ENCODE measurements around the gene MX1. TPM values are rescaled to one million over a fixed set of nuclear protein-coding genes. Genes with fewer than 3 reads are reported as not detected.

MX1 gene
- polyA plus RNA-seq, 2 of the 4 experiments (the other 2 are of a cell fraction) = 0.58 to 0.96 TPM

DNA sequence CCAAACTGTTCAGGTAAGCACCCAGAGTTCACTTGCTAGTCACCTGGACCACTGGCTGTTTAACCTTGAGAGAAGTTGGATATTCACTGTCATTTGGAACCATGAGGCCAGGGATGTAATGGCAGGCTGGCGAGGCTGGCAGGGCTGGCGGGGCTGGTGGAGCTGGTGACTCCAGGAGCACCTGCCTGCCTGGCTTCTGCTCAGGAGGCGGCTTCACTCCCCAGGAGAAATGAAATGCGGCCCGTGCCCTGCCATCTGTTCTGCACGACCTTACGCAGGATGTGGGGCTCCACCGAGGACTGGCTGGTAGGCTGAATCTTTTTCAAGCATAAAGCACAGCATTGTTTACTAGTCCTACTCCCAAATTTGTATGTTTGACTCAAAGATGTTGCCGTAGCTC is 22.7 kb upstream of the MX1 start:
- DNase-seq (ENCODE audit: low read depth in 1 of 2, low spot score in 1 of 2) (no peak), FAIRE-seq (no peak), ATAC-seq (no peak)
- Histone ChIP-seq H3K4me2 (no peak overlapping the region), H3K27ac (no peak overlapping the region), H3K4me3 (no peak overlapping the region), H3K9me3 (no peaks in the 10 kb centered on the region), H3K4me1 (no peaks in the 10 kb centered on the region)
- CTCF ChIA-PET = no interaction called here
- WGBS (ENCODE audit: missing lambda C conversion rate) = 65% methylated on average over 7 of the region's 9 CpGs
- POLR2A ChIA-PET = no interaction called here
- TF ChIP-seq JUN (IDR thresholded peaks at IDR 0.05) (no peak), FOXS1 (CRISPR knock-in tag; IDR thresholded peaks at IDR 0.05) (no peak), RCOR1 (IDR thresholded peaks at IDR 0.05; ENCODE audit: low read depth, low read length) (no peak), RNF2 (IDR thresholded peaks at IDR 0.05; ENCODE audit: borderline replicate concordance, low read depth) (no peak), ZFP36 (IDR thresholded peaks at IDR 0.05; ENCODE audit: borderline replicate concordance, partially characterized antibody) (no peak), KDM5A (IDR thresholded peaks at IDR 0.05) (no peak)

DNA sequence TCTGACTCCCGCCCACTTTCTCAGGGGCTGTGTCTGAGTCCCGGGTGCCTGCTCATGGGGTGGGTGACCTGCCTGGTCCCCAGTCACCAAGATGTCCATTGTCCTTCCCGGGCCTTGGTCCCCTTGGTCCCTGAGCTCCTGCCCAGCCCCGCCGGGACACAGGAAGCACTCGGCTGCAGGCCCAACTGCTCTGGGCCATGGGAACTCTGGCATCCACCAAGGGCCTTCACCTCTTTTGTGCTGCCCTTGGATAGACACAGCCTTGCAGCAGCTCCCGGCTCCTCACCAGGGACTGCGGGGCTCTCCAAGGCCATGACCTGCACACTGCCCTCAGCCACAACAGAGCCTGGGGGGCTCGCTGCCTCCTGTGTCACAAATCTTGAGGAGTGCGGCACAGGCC is 22.1 kb upstream of the MX1 start:
- FAIRE-seq (no peak), DNase-seq (ENCODE audit: low read depth in 1 of 2, low spot score in 1 of 2) (no peak), ATAC-seq (no peak)
- Histone ChIP-seq H3K4me2 (no peak overlapping the region), H3K4me3 (no peak overlapping the region), H3K4me1 (no peaks in the 10 kb centered on the region), H3K9me3 (no peaks in the 10 kb centered on the region), H3K27ac (no peak overlapping the region)
- ChIA-PET POLR2A (no interaction called here), CTCF (no interaction called here)
- TF ChIP-seq SREBF2 (IDR thresholded peaks at IDR 0.05) (no peak), NPAS2 (CRISPR knock-in tag; IDR thresholded peaks at IDR 0.05; ENCODE audit: borderline replicate concordance) (no peak), RFX5 (IDR thresholded peaks at IDR 0.05) (no peak), EP300 (IDR thresholded peaks at IDR 0.05) (no peak), MYC (IDR thresholded peaks at IDR 0.05; ENCODE audit: borderline replicate concordance, low read length) (no peak), MAZ (IDR thresholded peaks at IDR 0.05; ENCODE audit: borderline replicate concordance, low read depth, low read length) (no peak), ZFP36 (IDR thresholded peaks at IDR 0.05; ENCODE audit: borderline replicate concordance, partially characterized antibody) (no peak), KDM1A (IDR thresholded peaks at IDR 0.05; ENCODE audit: low read depth) (no peak), ZC3H11A (IDR thresholded peaks at IDR 0.05) (no peak), FOSB (CRISPR knock-in tag; IDR thresholded peaks at IDR 0.05) (no peak), CHD4 (IDR thresholded peaks at IDR 0.05; ENCODE audit: borderline replicate concordance) (no peak), ZSCAN20 (CRISPR knock-in tag; IDR thresholded peaks at IDR 0.05) (no peak), CEBPB (IDR thresholded peaks at IDR 0.05) (no peak), TP53 (CRISPR knock-in tag; IDR thresholded peaks at IDR 0.05) (no peak), RCOR1 (IDR thresholded peaks at IDR 0.05; ENCODE audit: low read depth, low read length) (no peak)
- TF ChIP-seq, protein P1, sequence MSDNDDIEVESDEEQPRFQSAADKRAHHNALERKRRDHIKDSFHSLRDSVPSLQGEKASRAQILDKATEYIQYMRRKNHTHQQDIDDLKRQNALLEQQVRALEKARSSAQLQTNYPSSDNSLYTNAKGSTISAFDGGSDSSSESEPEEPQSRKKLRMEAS (IDR thresholded peaks at IDR 0.05) = no peak
- TF ChIP-seq, protein P2, sequence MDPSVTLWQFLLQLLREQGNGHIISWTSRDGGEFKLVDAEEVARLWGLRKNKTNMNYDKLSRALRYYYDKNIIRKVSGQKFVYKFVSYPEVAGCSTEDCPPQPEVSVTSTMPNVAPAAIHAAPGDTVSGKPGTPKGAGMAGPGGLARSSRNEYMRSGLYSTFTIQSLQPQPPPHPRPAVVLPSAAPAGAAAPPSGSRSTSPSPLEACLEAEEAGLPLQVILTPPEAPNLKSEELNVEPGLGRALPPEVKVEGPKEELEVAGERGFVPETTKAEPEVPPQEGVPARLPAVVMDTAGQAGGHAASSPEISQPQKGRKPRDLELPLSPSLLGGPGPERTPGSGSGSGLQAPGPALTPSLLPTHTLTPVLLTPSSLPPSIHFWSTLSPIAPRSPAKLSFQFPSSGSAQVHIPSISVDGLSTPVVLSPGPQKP (IDR thresholded peaks at IDR 0.05; ENCODE audit: low read depth, low read length) = no peak
- TF ChIP-seq, protein P3, sequence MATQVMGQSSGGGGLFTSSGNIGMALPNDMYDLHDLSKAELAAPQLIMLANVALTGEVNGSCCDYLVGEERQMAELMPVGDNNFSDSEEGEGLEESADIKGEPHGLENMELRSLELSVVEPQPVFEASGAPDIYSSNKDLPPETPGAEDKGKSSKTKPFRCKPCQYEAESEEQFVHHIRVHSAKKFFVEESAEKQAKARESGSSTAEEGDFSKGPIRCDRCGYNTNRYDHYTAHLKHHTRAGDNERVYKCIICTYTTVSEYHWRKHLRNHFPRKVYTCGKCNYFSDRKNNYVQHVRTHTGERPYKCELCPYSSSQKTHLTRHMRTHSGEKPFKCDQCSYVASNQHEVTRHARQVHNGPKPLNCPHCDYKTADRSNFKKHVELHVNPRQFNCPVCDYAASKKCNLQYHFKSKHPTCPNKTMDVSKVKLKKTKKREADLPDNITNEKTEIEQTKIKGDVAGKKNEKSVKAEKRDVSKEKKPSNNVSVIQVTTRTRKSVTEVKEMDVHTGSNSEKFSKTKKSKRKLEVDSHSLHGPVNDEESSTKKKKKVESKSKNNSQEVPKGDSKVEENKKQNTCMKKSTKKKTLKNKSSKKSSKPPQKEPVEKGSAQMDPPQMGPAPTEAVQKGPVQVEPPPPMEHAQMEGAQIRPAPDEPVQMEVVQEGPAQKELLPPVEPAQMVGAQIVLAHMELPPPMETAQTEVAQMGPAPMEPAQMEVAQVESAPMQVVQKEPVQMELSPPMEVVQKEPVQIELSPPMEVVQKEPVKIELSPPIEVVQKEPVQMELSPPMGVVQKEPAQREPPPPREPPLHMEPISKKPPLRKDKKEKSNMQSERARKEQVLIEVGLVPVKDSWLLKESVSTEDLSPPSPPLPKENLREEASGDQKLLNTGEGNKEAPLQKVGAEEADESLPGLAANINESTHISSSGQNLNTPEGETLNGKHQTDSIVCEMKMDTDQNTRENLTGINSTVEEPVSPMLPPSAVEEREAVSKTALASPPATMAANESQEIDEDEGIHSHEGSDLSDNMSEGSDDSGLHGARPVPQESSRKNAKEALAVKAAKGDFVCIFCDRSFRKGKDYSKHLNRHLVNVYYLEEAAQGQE (IDR thresholded peaks at IDR 0.05) = no peak
- TF ChIP-seq, protein P4, sequence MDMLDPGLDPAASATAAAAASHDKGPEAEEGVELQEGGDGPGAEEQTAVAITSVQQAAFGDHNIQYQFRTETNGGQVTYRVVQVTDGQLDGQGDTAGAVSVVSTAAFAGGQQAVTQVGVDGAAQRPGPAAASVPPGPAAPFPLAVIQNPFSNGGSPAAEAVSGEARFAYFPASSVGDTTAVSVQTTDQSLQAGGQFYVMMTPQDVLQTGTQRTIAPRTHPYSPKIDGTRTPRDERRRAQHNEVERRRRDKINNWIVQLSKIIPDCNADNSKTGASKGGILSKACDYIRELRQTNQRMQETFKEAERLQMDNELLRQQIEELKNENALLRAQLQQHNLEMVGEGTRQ (IDR thresholded peaks at IDR 0.05) = no peak
- 83% methylated on average over 3 of the region's 10 CpGs for WGBS (ENCODE audit: missing lambda C conversion rate)
